Gastroesophageal sphincter (tissue), 4 donors: ENCODE data around the gene RGP1. TPM values are rescaled to one million over a fixed set of nuclear protein-coding genes. Genes with fewer than 3 reads are reported as not detected.

Source experiments
- ATAC-seq: fragments of 150-250 bp; one replicate; pipeline ENCODE4 v1.9.1; 2016; ENCODE audit warnings: mild to moderate bottlenecking, moderate library complexity
- H3K27ac ChIP-seq, 4 donors: fragments of 200-600 bp; sonication (generic) in 3 of 4; 1 replicate in 3 of 4; 2 replicates in 1 of 4; pipeline ENCODE4 v1.5.1; 2016 to 2019
- H3K27me3 ChIP-seq: fragments of 200-600 bp; sonication (generic); one replicate; pipeline ENCODE4 v1.5.1; 2019
- H3K36me3 ChIP-seq, 2 donors: fragments of 200-600 bp; sonication (generic); one replicate each; pipeline ENCODE4 v1.5.1; 2019; ENCODE audit warnings: control low read depth in 1 of 2
- H3K4me1 ChIP-seq, 3 donors: fragments of 200-600 bp; sonication (generic); 1 replicate in 2 of 3; 2 replicates in 1 of 3; pipeline ENCODE4 v1.5.1; 2016 to 2019; ENCODE audit warnings: control low read depth in 2 of 3
- H3K4me3 ChIP-seq, 2 donors: fragments of 200-600 bp; sonication (generic); one replicate each; pipeline ENCODE4 v1.5.1; 2019; ENCODE audit warnings: mild to moderate bottlenecking in 1 of 2, moderate library complexity in 1 of 2
- H3K9me3 ChIP-seq, 3 donors: fragments of 200-600 bp; sonication (generic); one replicate each; pipeline ENCODE4 v1.5.1; 2017 to 2019; ENCODE audit warnings: control low read depth in 2 of 3
- CTCF ChIP-seq, 4 experiments: fragments of 200-600 bp in 2 of 4; fragments of 450-650 bp in 2 of 4; sonication (generic) in 1 of 4; IDR thresholded peaks; one replicate each; pipeline ENCODE4 v1.5.1; 2017 to 2019; ENCODE audit warnings: antibody characterized with exemption in 4 of 4, mild to moderate bottlenecking in 2 of 4, moderate library complexity in 2 of 4
- EP300 ChIP-seq: sonication (generic); formaldehyde crosslinking; IDR thresholded peaks from one replicate; pipeline ENCODE4 v1.6.1; 2017; ENCODE audit warnings: antibody characterized with exemption, mild to moderate bottlenecking
- POLR2A ChIP-seq, 2 donors: fragments of 450-650 bp; IDR thresholded peaks; one replicate each; pipeline ENCODE4 v1.6.1; 2017; ENCODE audit warnings: antibody characterized with exemption in 2 of 2, mild to moderate bottlenecking in 2 of 2, moderate library complexity in 1 of 2
- POLR2AphosphoS5 ChIP-seq: sonication (generic); formaldehyde crosslinking; IDR thresholded peaks from one replicate; pipeline ENCODE4 v1.6.1; 2017; ENCODE audit warnings: antibody characterized with exemption
- WGBS, 2 donors: methylation state at CpG; one replicate each; pipeline ENCODE4 v1.1.5; 2018; ENCODE audit warnings: low coverage in 1 of 2; 5-methylcytosine and 5-hydroxymethylcytosine counted together
- total RNA-seq, 4 donors: library from RNA; depleted of rRNA; stranded (reverse); fragments of >200 nt; gene quantifications; one replicate each; pipeline ENCODE4 v1.1.0, GENCODE V29; 2016

Gene RGP1
- total RNA-seq, 4 donors from 2014 or later = 19.7 to 34.4 (median 23.4) TPM

DNA sequence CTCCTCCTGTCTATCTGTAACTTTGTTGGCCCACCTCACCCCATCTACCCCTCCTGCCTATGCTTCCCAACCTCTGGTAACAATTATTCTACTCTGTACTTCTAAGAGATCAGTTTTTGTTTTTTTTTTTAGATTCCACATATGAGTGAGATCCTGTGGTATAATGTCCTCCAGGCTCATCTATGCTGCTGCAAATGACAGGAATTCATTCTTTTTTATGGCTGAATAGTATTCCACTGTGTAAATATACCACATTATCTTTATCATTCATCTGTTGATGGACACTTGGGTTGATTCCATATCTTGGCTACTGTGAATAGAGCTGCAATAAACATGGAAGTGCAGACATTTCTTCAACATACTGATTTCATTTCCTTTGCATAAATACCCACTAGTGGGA, 34.3 kb downstream of the RGP1 start:
- ATAC-seq = no peak
- no peak for TF ChIP-seq POLR2A (IDR thresholded peaks at IDR 0.05)
- TF ChIP-seq POLR2AphosphoS5 = no peak
- no peak for TF ChIP-seq CTCF (IDR thresholded peaks at IDR 0.05)
- TF ChIP-seq EP300 = no peak
- Histone ChIP-seq H3K27ac (no peak overlapping the region), H3K27me3 (no peaks in the 10 kb centered on the region), H3K4me3 (no peak overlapping the region), H3K4me1 (no peaks in the 10 kb centered on the region), H3K9me3 (no peaks in the 10 kb centered on the region), H3K36me3 (peaks cover 0 to 5% of the 10 kb centered on the region in 2 donors)

GRCh38 chr9:35789541-35789940, 40.5 kb downstream of the RGP1 start:
- Histone ChIP-seq H3K4me1 (peaks cover 5 to 44% (median 27%) of the 10 kb centered on the region in 3 donors), H3K4me3 (no peak overlapping the region), H3K27ac (no peak overlapping the region), H3K36me3 (peaks cover 0 to 5% of the 10 kb centered on the region in 2 donors), H3K27me3 (no peaks in the 10 kb centered on the region), H3K9me3 (no peaks in the 10 kb centered on the region)
- no peak for TF ChIP-seq EP300
- TF ChIP-seq CTCF (IDR thresholded peaks at IDR 0.05) = no peak
- TF ChIP-seq POLR2AphosphoS5 = no peak
- no peak for TF ChIP-seq POLR2A (IDR thresholded peaks at IDR 0.05)
- WGBS, 2 donors = 100% methylated on average over 2 of the region's 2 CpGs
- no peak for ATAC-seq

- Histone ChIP-seq H3K4me3 (no peak overlapping the region), H3K9me3 (no peaks in the 10 kb centered on the region), H3K27ac (peak overlapping the region in 2 of 4 donors; percentile 87 to 91), H3K4me1 (peaks cover 5 to 49% (median 28%) of the 10 kb centered on the region in 3 donors), H3K36me3 (peaks cover 0 to 5% of the 10 kb centered on the region in 2 donors), H3K27me3 (no peaks in the 10 kb centered on the region)
- 7 to 30% methylated on average over 3 to 4 of the region's 4 CpGs for WGBS, 2 donors
- no peak for ATAC-seq
- TF ChIP-seq CTCF (IDR thresholded peaks at IDR 0.05) (no peak), EP300 (no peak), POLR2A (IDR thresholded peaks at IDR 0.05) (no peak), POLR2AphosphoS5 (no peak)
These were observed 40.9 kb downstream of the RGP1 start for GRCh38 chr9:35790025-35790384.

- Histone ChIP-seq H3K36me3 (peaks cover 0 to 5% of the 10 kb centered on the region in 2 donors), H3K9me3 (no peaks in the 10 kb centered on the region), H3K4me3 (peak overlapping the region; percentile 58 to 69), H3K27me3 (no peaks in the 10 kb centered on the region), H3K27ac (peak overlapping the region; percentile 81 to 91 (median 89)), H3K4me1 (peaks cover 5 to 54% (median 32%) of the 10 kb centered on the region in 3 donors)
- WGBS, 2 donors = 30 to 51% methylated on average over 7 to 22 of the region's 37 CpGs
- TF ChIP-seq EP300 (no peak), CTCF (IDR thresholded peaks at IDR 0.05) (peak; percentile 87 to 92 (median 89))
- ATAC-seq = peak; percentile 80
These were observed 41.6 kb downstream of the RGP1 start for GRCh38 chr9:35790385-35791296.
